Jurkat, Clone E6-1 (cell line): ENCODE results near the gene PAOX.
"Not testable (repeated sequence)": the region's sequence is repeated elsewhere in the genome, so short reads cannot be mapped to it uniquely, and the experiment has no call there.

Experiments
- DNase-seq: peaks from one replicate; pipeline ENCODE4 v3.0.0-alpha.2; 2011; ENCODE audit warnings: low read depth, low spot score
- H3K4me3 ChIP-seq: 2 replicates; pipeline ENCODE4 v1.5.1; 2011; ENCODE audit warnings: mild to moderate bottlenecking, low read length, control low read depth, moderate library complexity

The PAOX gene

DNA sequence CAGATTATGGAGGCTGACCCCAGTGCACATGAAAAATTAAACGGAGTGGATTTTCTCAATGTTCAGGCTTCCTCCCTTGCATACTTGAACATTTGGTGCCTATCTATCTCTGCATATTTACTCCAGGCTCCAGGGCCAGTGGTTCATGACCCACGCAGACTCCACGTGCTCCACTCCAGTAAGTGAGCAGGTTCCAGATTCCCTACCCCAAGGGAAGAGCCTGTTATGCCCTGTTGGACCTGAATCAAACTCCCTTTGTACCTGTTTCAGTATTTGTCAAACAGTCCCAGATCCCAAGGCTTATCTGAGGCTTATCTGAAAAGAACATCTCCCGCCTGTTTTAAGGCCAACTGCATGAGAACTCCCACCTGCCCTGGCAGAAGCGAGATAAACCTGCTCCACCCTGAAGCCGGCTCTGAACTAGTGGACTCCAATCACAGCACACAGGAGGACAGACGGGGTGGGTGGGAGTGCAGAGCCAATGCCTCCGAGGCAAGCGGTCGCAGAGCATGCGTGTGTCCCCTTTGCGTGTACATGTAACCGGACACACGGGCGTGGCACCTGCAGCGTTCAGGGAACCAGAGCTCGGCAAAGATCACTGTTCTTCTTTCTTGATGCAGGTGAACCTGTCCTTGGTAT, 19.0 kb upstream of the PAOX start:
- no peak overlapping the region for H3K4me3 ChIP-seq
- DNase-seq, result no peak

GRCh38 chr10:133361227-133361626, 17.8 kb upstream of the PAOX start:
- H3K4me3 ChIP-seq, result no peak overlapping the region
- no peak for DNase-seq

- no peak for DNase-seq
Measured at GRCh38 chr10:133361773-133362441, 17.2 kb upstream of the PAOX start.

DNA sequence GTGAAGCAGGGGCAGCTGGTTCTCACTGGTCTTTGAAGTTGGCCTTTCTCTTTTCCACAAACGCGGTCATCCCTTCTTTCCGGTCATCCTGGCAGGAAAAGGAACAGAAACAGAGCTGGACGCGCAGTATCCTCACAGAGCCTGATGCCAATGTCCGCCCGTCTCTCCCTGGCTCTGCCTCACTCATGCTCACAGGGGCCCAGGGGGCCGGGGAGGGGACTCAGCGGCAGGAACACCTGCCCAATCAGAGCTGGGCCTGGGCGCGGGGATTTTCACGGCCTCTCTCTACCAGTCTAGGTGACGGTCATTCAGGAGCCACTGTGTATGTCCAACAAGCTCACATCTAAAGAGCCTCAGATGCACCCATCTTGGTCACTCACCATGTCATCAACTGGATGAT, 16.2 kb upstream of the PAOX start:
- H3K4me3 ChIP-seq, result no peak overlapping the region
- DNase-seq, result no peak

More at GRCh38 chr10:133361773-133362441, 17.2 kb upstream of the PAOX start:
- H3K4me3 ChIP-seq, result no peak overlapping the region

GRCh38 chr10:133364645-133365431, 14.2 kb upstream of the PAOX start:
- DNase-seq, result no peak
- no peak overlapping the region for H3K4me3 ChIP-seq

- DNase-seq, result no peak
- no peak overlapping the region for H3K4me3 ChIP-seq
Measured at GRCh38 chr10:133365461-133366129, 13.5 kb upstream of the PAOX start.

DNA sequence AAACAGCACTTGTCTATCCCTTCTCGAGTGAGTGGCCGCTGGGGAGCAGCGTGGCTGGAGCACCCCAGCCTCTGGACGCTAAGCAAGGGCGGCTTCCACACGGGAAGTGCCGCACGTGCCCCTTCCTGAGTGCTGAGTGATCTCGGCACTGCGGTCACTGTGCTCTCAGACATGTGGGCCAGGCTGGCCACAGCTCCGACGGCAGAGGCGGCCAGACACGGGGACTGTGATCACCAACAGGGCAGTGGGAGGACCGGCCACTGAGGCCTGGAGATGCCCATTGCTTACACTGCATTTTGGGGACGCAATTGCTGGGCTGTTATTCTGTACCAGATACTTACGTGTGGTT, 13.0 kb upstream of the PAOX start:
- no peak for DNase-seq

GRCh38 chr10:133366751-133367150, 12.3 kb upstream of the PAOX start:
- DNase-seq, result no peak
- H3K4me3 ChIP-seq, result no peak overlapping the region

More for the DNA sequence above, 13.0 kb upstream of the PAOX start:
- H3K4me3 ChIP-seq, result no peak overlapping the region

- DNase-seq, H3K4me3 ChIP-seq: not testable (repeated sequence)
Measured at GRCh38 chr10:133367461-133367860, 11.6 kb upstream of the PAOX start.

- H3K4me3 ChIP-seq, result no peak overlapping the region
- no peak for DNase-seq
Measured at GRCh38 chr10:133368153-133368552, 10.9 kb upstream of the PAOX start.

GRCh38 chr10:133370030-133370786, 8.9 kb upstream of the PAOX start:
- H3K4me3 ChIP-seq, result no peak overlapping the region
- no peak for DNase-seq

DNA sequence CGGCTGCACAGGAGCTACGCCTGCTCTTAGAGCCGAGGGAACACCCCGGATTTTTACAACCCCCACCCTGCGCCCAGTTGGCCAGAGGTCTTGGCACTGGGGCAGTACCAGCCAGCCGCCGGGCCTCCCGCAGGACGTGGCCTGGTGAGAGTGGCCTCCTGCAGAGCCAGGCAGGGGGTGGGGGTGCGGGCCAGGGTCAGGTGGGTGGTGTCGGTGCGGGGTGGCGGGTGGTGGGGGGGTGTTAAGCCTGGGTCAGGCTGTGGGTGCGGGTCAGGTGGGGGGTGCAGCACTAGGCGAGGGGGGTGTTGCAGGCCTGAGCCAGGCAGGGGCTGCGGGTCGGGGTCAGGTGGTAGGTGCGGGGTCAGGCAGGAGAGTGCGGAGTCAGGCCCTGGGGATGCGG, 6.6 kb upstream of the PAOX start:
- peak overlapping the region; percentile 68 for H3K4me3 ChIP-seq
- no peak for DNase-seq

DNA sequence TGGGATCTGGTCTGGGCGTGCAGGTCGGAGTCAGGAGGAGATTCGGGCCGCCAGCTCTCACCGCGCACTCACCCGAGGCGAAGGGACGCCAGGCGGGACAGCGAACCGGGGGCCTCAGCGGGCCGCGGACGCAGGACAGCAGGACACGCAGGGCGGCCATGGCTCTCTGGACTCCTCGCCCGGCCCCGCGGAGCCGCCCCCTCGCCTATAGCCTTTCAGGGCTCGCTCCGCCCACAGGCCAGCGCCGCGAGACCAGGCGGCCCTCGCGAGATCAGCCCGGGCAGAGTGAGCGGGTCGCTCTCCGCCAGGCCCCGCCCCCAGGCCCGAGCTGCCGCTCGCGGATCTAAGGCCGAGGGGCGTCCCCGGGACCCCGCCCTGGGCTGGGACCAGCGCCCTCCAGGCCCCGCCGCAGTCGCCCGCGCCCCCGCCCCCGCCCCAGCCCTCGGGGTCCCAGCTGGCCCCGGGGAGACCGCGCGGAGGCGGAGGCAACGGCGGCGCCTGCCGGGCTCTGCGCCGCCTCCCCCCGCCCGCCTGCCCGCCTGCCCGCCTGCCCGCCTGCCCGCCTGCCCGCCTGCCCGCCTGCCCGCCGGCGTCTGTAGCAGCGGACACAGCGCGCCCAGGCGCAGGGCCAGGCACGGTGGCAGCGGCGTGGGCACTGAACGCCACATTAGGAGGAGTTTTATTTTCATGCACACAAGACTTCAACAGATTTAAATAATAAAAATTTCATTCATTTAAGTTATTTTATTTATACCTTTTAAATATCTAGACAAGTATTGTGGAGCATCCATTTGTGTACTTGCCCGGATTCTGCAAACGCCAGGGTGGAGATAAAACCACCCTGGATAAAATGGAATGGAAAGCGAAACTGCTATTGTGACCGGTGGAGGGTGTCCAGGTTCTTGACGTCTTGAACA, 5.6 kb upstream of the PAOX start, which contains the start of gene ECHS1:
ECHS1 (minus strand) TSS at position 181 of the 917 bp plus-strand sequence; CDS start at position 160, 21 bp downstream.
- peak within 1 kb of the TSS; percentile 68 for H3K4me3 ChIP-seq
- peak; percentile 74 for DNase-seq

DNA sequence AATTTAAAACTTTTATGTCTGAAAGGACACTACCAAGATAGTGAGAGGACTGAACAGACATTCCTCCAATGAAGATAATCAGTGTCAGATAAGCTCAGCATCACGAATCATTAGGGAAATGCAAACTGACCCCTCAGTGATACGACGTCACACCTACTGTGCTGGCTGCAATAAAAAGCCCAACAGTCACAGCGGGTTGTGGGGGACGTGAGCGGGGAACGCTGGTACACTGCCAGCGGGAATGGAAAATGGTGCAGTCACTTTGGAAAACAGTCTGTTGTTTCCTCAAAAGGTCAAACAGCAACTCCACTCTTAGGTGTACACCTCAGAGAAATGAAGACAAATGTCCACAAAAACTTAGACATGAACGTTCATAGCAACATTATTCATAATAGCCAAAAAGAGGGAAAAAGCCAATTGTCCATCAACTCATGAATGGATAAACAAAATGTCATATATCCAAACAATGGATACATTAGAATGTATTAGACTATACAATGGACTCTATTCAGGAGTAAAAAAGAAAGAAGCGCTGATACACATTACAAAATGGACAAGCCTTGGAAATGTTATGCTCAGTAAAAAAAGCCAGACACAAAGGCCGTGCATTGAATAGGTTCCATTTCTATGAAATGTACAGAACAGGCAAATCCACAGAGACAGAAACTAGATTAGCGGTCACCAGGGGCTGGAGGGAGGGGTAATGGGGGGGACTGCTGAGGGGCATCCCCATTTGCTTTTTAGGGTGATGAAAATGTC, 3.5 kb upstream of the PAOX start:
- H3K4me3 ChIP-seq, result no peak overlapping the region
- no peak for DNase-seq

DNA sequence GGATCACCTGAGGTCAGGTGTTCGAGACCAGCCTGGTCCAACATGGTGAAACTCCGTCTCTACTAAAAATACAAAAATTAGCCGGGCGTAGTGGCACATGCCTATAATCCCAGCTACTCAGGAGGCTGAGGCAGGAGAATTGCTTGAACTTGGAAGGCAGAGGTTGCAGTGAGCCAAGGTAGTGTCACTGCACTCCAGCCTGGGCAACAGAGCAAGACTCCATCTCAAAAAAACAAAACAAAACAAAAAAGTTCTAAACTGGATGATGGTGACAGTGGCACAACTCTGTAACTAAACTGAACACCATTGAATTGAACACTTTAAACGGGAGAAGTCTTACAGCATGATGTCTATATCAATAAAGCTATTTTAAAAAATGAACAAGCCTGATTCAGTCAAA, 2.9 kb upstream of the PAOX start:
- DNase-seq, H3K4me3 ChIP-seq: not testable (repeated sequence)

DNA sequence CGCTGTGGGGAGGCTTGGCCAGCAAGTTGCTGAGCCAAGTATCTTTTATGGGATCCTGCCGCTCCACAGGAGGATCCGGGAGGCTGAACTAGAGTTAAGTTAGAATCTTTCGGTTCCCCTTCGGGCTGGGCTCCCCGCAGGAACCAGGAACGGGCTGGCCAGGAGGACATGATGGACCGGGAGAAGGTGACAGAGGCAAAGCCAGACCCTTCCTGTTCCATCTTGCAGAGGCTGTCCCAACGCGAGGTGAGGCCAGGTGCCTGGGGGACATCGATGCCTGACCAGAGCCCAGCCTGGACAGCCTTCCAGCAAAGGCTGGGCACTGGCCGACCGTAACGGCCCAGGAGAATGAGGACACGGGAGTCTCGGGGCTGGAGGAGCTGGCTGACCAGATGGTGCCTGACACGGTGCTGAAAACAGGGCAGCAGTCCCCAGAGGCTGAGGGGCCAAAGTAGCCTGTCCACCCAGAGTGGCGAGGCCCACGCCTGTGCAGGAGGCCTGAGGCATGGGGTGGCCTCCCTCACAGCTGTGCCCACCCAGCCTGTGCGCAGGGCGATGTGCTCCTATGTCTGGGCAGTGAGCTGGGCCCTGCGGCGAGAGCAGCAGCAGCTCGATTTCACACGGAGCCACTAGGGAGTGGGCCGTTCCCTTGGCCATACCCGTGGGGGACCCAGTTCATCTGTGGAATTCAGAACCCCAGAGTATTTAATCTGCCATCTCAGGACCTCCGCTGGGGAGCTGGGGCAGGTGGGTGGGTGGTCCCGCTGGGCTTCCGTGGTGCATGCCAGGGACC, 1.8 kb upstream of the PAOX start:
- no peak overlapping the region for H3K4me3 ChIP-seq

More for the DNA sequence above, 1.8 kb upstream of the PAOX start:
- no peak for DNase-seq
